HAP-1 (cell line): ENCODE measurements around the gene GAPDH.
"Not testable (repeated sequence)": the region's sequence is repeated elsewhere in the genome, so short reads cannot be mapped to it uniquely, and the experiment has no call there.

Source experiments
- DNase-seq, 2 experiments: peaks; one replicate each; pipeline ENCODE4 v3.0.0-alpha.2; 2016 to 2020; ENCODE audit warnings: low spot score in 2 of 2
- H3K27me3 ChIP-seq: fragments of 250-450 bp; sonication (Bioruptor Pico); 2 replicates; pipeline ENCODE4 v1.5.1; 2020; ENCODE audit warnings: low read depth, mild to moderate bottlenecking, moderate library complexity
- H3K36me3 ChIP-seq: fragments of 250-450 bp; sonication (Bioruptor Pico); replicated peaks from 2 replicates; pipeline ENCODE4 v1.5.1; 2020; ENCODE audit warnings: mild to moderate bottlenecking
- H3K4me1 ChIP-seq: fragments of 250-450 bp; sonication (Bioruptor Pico); 2 replicates; pipeline ENCODE4 v1.5.1; 2020; ENCODE audit warnings: mild to moderate bottlenecking
- H3K4me3 ChIP-seq: fragments of 250-450 bp; sonication (Bioruptor Pico); 2 replicates; pipeline ENCODE4 v1.5.1; 2020; ENCODE audit warnings: mild to moderate bottlenecking, moderate library complexity
- H3K9me3 ChIP-seq: fragments of 250-450 bp; sonication (Bioruptor Pico); 2 replicates; pipeline ENCODE4 v1.5.1; 2020; ENCODE audit warnings: mild to moderate bottlenecking, moderate library complexity
- in situ Hi-C: fragments of 300-500 bp; cut with MboI; formaldehyde crosslinking; loops from 3 replicates; pipeline ENCODE4 v1.14.3; 2020; ENCODE audit warnings: low sequenced_read_pairs, inconsistent platforms, mixed read lengths

The GAPDH gene

DNA sequence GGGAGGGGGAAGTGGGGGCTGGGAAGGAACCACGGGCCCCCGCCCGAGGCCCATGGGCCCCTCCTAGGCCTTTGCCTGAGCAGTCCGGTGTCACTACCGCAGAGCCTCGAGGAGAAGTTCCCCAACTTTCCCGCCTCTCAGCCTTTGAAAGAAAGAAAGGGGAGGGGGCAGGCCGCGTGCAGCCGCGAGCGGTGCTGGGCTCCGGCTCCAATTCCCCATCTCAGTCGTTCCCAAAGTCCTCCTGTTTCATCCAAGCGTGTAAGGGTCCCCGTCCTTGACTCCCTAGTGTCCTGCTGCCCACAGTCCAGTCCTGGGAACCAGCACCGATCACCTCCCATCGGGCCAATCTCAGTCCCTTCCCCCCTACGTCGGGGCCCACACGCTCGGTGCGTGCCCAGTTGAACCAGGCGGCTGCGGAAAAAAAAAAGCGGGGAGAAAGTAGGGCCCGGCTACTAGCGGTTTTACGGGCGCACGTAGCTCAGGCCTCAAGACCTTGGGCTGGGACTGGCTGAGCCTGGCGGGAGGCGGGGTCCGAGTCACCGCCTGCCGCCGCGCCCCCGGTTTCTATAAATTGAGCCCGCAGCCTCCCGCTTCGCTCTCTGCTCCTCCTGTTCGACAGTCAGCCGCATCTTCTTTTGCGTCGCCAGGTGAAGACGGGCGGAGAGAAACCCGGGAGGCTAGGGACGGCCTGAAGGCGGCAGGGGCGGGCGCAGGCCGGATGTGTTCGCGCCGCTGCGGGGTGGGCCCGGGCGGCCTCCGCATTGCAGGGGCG is at the start of gene GAPDH:
GAPDH (plus strand) TSS at position 595 of the 772 bp plus-strand sequence. CDS start 316 bp downstream, outside the sequence.
- in situ Hi-C loops = no loop called here
- Histone ChIP-seq H3K9me3 (no peaks in the 10 kb centered on the region), H3K36me3 (peaks cover 85% of the 10 kb centered on the region), H3K27me3 (no peaks in the 10 kb centered on the region), H3K4me3 (peak within 1 kb of the TSS; percentile 96), H3K4me1 (peaks cover 26% of the 10 kb centered on the region)
- DNase-seq = peak; percentile 95 to 96

DNA sequence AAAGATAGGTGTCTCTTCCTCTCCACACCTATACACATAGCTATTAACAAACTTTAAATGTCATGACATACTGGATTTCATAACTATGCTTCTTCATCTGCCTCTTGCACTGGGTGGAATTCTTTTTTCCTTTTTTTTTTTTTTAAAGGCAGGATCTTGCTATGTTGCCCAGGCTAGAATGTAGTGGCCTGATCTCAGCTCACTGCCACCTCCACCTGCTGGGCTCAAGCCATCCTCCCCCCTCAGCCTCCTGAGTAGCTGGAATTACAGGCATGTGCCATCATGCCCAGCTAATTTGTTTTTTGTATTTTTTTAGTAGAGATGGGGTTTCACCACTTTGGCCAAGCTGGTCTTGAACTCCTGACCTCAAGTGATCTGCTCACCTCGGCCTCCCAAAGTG is 46.1 kb upstream of the GAPDH start:
- no peak overlapping the region for H3K4me3 ChIP-seq
- no peak for DNase-seq
- in situ Hi-C loops = no loop called here
- peaks cover 8% of the 10 kb centered on the region for H3K4me1 ChIP-seq
- H3K36me3 ChIP-seq = peaks cover 9% of the 10 kb centered on the region
- no peaks in the 10 kb centered on the region for H3K27me3 ChIP-seq
- no peaks in the 10 kb centered on the region for H3K9me3 ChIP-seq

DNA sequence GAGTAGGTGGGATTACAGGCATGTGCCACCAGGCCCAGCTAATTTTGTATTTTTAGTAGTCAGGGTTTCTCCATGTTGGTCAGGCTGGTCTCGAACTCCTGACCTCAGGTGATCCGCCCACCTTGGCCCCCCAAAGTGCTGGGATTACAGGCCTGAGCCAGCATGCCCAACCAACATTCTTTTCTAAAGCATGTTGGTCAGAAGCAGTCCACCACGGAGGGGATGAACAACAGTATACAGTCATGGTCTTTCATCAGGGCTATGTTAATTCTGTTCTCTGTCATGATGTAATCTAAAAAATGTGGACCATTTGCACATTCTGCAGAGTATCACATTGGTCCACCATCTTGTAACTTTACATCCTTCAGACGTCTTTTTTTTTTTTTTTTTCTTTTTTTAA is 44.9 kb upstream of the GAPDH start:
- in situ Hi-C loops = no loop called here
- Histone ChIP-seq H3K27me3 (no peaks in the 10 kb centered on the region), H3K4me1 (peaks cover 8% of the 10 kb centered on the region), H3K9me3 (no peaks in the 10 kb centered on the region), H3K4me3 (no peak overlapping the region), H3K36me3 (peaks cover 9% of the 10 kb centered on the region)
- DNase-seq = no peak

DNA sequence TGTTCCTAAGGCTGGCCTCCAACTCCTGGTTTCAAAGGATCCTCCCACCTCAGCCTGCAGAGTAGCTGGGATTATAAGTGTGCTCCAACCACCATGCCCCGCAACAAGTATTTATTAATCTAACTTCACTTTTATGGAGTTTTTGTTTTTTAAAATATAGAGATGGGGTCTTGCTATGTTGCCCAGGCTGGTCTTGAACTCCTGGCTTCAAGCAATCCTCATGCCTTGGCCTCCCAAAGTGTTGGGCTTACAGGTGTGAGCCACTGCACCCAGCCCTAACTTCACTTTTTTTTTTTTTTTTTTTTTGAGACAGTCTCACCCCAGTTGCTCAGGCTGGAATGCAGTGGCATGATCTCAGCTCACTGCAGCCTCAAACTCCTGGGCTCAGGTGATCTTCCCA is 43.6 kb upstream of the GAPDH start:
- Histone ChIP-seq H3K4me1 (peaks cover 15% of the 10 kb centered on the region), H3K36me3 (peaks cover 21% of the 10 kb centered on the region)
- H3K4me3 ChIP-seq, in situ Hi-C loops, H3K9me3 ChIP-seq, DNase-seq, H3K27me3 ChIP-seq: not testable (repeated sequence)

DNA sequence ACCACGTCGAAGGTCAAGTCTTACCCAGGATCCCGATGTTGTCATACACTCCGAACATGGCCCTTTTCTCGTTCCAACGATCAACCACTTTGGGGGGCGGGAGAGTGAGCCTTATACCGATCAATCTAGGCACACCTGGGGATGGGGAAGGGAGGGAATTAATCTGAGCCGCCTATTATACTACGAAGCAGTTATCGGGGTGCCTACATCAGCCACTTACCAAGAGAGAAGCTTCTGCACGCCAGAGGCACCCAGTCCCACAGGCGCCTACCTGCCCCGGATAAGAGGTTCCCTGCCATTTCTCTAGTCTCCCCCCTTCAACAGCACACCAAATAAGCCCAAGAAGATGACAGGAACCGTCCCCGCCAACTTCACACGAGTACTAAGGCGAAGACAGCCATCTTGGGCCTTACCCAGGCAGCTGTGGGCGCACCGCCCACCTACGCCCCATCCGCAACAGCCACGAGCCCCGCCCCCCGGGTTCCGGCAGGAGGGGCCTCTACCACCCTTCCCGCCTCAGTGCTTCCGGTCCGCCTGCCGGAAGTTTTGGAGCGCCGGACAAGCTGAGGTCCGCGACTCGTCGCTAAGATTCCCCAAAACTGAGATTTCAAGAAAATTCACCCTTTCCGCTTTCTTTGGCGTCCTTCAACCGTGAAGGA is 41.4 kb upstream of the GAPDH start, which contains the start of gene MRPL51:
MRPL51 (minus strand) TSS at position 425 of the 659 bp plus-strand sequence; CDS start at position 299, 126 bp downstream.
- Histone ChIP-seq H3K36me3 (peaks cover 40% of the 10 kb centered on the region), H3K9me3 (no peaks in the 10 kb centered on the region), H3K4me3 (peak within 1 kb of the TSS; percentile 81), H3K4me1 (peaks cover 21% of the 10 kb centered on the region), H3K27me3 (no peaks in the 10 kb centered on the region)
- peak; percentile 92 to 99 for DNase-seq
- in situ Hi-C loops = no loop called here

DNA sequence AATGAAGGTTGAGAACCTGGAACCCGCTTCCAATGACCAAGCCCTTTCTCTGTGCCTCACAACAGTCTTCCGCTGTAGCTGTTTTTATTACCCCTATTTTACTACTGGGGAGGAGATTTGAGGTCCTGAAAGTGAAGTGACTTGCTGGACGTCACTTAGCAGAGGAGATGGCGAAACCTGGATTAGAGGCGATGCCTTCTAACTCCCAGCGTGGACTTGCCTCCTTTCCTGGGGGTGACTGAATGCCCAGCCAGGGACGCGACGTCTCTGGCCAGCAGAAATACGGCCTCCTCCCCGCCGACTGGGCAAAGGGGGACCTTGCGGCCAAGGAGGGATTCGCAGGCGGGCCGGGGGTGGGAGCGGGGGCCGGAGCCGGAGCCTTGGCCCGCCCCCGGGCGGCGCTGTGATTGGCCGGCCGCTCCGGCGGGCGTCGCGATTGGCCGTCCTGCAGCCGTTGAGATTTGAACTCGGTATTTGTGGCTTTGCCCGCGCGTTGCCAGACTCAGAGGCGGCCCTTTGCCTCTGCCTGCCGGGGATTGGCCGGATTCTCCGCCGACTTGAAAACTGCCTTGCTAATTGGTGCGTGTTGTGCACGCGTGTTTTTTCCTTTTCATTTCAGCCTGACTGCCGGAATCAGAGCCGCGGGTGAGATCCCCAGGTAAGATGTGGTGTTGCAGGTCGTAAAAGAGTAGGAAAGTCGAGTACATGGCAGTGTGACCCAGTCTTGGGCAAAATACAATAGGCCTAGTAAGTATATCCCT is 40.6 kb upstream of the GAPDH start, which contains the start of gene NCAPD2:
NCAPD2 (plus strand) TSS at position 606 of the 761 bp plus-strand sequence. CDS start 997 bp downstream, outside the sequence.
- in situ Hi-C loops = no loop called here
- H3K9me3 ChIP-seq = no peaks in the 10 kb centered on the region
- peaks cover 47% of the 10 kb centered on the region for H3K36me3 ChIP-seq
- DNase-seq = peak; percentile 97
- no peaks in the 10 kb centered on the region for H3K27me3 ChIP-seq
- peaks cover 21% of the 10 kb centered on the region for H3K4me1 ChIP-seq
- peak within 1 kb of the TSS; percentile 81 for H3K4me3 ChIP-seq

DNA sequence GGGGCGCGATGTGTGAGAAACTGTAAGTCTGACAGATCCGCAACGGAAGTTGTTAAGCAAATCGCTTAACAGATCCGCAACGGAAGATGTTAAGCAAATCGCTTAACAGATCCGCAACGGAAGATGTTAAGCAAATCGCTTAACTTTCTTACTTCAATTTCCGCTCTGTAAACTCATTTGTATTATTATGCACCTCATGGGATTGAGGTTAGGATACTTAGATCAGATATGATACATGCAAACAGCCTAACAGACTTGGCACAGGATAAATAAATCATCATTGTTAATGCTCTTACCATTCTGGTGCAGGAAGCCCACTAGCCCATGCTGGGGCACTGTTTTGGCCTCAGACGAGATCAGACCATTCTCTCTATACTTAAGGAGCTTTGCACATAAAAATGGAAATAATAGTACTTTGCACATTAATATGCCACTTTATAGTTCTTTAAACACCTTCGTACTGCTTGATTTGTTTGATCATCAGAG is 40.0 kb upstream of the GAPDH start:
- DNase-seq = peak in 1 of 2 experiments; percentile 19
- Histone ChIP-seq H3K27me3 (no peaks in the 10 kb centered on the region), H3K36me3 (peaks cover 53% of the 10 kb centered on the region), H3K4me1 (peaks cover 21% of the 10 kb centered on the region), H3K4me3 (peak overlapping the region; percentile 81), H3K9me3 (no peaks in the 10 kb centered on the region)
- in situ Hi-C loops = no loop called here

DNA sequence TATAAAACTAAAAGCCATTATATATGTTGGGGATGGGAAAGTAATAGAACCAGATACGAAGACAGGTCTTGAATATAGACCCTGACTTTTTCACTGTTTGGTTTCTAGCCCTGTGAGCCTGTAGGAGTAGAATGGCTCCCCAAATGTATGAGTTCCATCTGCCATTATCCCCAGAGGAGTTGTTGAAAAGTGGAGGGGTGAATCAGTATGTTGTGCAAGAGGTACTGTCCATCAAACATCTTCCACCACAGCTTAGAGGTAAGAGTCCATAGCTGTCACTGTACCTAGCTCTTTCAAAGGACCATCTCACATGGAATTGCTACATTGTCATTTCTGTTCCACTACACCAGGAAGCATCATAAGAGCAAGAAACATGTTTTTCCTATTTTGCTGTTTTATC is 39.3 kb upstream of the GAPDH start:
- no peak for DNase-seq
- peaks cover 21% of the 10 kb centered on the region for H3K4me1 ChIP-seq
- peaks cover 60% of the 10 kb centered on the region for H3K36me3 ChIP-seq
- H3K27me3 ChIP-seq = no peaks in the 10 kb centered on the region
- in situ Hi-C loops = no loop called here
- H3K9me3 ChIP-seq = no peaks in the 10 kb centered on the region
- H3K4me3 ChIP-seq = peak overlapping the region; percentile 81

DNA sequence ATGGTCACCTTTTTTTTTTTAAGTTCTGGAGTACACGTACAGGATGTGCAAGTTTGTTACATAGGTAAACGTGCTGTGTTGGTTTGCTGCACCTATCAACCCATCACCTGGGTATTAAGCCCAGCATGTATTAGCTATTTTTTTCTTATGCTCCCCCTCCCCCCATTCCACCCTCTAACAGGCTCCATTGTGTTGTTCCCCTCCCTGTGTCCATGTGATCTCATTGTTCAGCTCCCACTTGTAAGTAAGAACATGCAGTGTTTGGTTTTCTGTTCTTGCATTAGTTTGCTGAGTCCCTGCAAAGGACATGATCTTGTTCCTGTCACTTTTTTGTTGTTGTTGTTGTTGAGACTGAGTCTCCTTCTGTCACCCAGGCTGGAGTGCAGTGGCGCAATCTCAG is 37.0 kb upstream of the GAPDH start:
- in situ Hi-C loops, H3K9me3 ChIP-seq, DNase-seq, H3K4me3 ChIP-seq, H3K27me3 ChIP-seq: not testable (repeated sequence)
- Histone ChIP-seq H3K4me1 (peaks cover 14% of the 10 kb centered on the region), H3K36me3 (peaks cover 71% of the 10 kb centered on the region)

DNA sequence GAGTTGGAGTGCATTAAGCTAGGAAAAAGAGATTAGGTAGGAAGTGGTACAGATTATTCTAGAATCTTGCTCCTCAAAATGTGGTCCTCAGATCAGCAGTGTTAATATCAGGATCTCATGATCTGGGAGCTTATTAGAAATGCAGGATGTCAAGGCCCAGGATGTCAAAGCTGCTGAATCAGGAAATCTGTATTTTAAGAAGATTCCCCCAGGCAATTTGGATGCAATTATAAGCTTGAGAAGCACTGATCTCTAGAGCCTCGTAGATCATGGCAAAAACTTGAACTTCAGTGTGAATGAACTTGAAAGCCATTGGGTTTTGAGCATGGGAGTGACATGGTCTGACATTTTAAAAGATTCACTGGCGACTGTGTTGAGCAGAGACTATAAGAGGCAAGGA is 33.9 kb upstream of the GAPDH start:
- peaks cover 85% of the 10 kb centered on the region for H3K36me3 ChIP-seq
- H3K9me3 ChIP-seq = no peaks in the 10 kb centered on the region
- in situ Hi-C loops = no loop called here
- H3K27me3 ChIP-seq = no peaks in the 10 kb centered on the region
- DNase-seq = no peak
- H3K4me3 ChIP-seq = no peak overlapping the region
- H3K4me1 ChIP-seq = peaks cover 8% of the 10 kb centered on the region

DNA sequence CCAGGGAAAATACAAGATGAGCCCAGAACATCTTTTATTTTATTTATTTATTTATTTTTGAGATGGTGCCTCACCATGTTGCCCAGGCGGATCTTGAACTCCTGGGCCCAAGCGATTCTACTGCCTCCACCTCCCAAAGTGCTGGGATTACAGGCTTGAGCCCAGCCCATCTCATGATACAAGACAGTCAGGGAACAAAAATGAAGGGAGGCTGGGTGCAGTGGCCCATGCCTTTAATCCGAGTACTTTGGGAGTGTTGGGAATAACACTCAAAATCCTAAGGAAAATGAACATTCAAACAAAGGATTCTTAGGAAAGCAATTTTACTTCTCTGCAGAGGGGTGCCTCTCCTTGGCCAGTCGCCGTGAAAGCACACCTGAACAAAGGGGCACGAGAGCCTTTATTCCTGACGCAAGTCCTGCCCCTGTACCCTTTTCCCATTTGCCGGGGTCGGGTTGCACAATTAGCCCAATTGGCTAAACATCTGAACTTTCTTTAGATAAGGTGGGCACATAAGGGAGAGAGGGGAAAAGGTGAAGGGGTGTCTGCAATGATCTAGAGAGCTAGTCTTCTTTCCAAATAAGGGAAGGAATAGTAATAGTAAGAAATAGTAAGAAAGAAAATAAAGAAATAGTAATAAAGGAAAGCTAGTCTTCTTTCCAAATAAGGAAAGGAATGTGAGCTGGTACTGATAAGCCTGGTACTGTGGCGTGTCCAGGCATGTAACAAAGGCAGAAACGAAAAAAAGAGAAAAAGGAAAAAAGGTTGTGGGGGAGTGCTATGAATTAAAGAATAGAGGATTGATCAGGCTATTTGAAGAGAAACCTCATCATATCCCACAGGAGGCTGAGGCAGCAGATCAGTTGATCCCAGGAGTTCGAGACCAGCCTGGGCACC is 27.0 kb upstream of the GAPDH start:
- Histone ChIP-seq H3K36me3 (peaks cover 73% of the 10 kb centered on the region), H3K27me3 (no peaks in the 10 kb centered on the region), H3K4me1 (peaks cover 4% of the 10 kb centered on the region; the same call in 1 of the 2 replicates), H3K9me3 (no peaks in the 10 kb centered on the region), H3K4me3 (no peak overlapping the region)
- in situ Hi-C loops = no loop called here
- DNase-seq = peak in 1 of 2 experiments; percentile 32

DNA sequence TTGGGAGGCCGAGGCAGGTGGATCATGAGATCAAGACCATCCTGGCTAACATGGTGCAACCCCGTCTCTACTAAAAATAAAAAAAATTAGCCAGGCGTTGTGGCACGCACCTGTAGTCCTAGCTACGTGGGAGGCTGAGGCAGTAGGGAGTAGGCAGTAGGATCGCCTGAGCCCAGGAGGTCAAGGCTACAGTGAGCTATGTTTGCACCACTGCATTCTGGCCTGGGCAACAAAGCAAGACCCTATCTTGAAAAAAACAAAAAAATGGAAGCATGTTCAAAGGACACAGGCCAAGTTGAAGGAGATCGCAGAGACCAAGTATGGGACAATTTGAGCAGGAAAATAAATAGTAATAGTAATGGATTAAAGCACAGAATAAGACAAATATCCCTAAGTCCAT is 26.2 kb upstream of the GAPDH start:
- no peaks in the 10 kb centered on the region for H3K9me3 ChIP-seq
- no peak for DNase-seq
- in situ Hi-C loops = no loop called here
- H3K4me1 ChIP-seq = peaks cover 4% of the 10 kb centered on the region; the same call in 1 of the 2 replicates
- H3K27me3 ChIP-seq = no peaks in the 10 kb centered on the region
- H3K4me3 ChIP-seq = no peak overlapping the region
- peaks cover 74% of the 10 kb centered on the region for H3K36me3 ChIP-seq

DNA sequence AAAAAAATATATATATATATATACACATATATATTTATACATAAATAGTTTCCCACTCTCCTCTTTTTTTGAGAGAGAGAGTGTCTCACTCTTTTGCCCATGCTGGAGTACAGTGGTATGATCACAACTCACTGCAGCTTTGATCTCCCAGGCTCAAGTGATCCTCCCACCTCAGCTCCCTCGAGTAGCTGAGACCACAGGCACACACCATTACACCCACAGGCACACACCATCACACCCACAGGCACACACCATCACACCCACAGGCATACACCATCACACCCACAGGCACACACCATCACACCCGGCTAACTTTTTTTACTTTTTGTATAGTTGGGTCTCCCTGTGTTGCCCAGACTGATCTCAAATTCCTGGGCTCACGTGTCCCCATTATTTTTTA is 14.1 kb upstream of the GAPDH start:
- Histone ChIP-seq H3K27me3 (no peaks in the 10 kb centered on the region), H3K36me3 (peaks cover 97% of the 10 kb centered on the region), H3K4me3 (no peak overlapping the region), H3K9me3 (no peaks in the 10 kb centered on the region), H3K4me1 (no peaks in the 10 kb centered on the region)
- DNase-seq = no peak
- in situ Hi-C loops = no loop called here
